Spleen (tissue), 11 donors: ENCODE results near the gene ZNF2. TPM values are rescaled to one million over a fixed set of nuclear protein-coding genes. Genes with fewer than 3 reads are reported as not detected.

Experiments used
- DNase-seq: peaks from one replicate; pipeline ENCODE4 v3.0.0-alpha.2; 2020
- H3K27ac ChIP-seq, 8 donors: fragments of 200-600 bp; sonication (generic) in 7 of 8; 1 replicate in 4 of 8; 2 replicates in 4 of 8; pipeline versions ENCODE4 v1.5.0 to v1.8.0; 2016 to 2021; ENCODE audit warnings: inconsistent platforms in 4 of 8, mild to moderate bottlenecking in 4 of 8, moderate library complexity in 1 of 8
- H3K27me3 ChIP-seq, 7 donors: fragments of 200-600 bp; sonication (generic) in 6 of 7; replicated peaks in 1 of 7; 1 replicate in 4 of 7; 2 replicates in 3 of 7; pipeline versions ENCODE4 v1.5.0 to v1.8.0; 2016 to 2021; ENCODE audit warnings: inconsistent platforms in 3 of 7, mild to moderate bottlenecking in 1 of 7
- H3K36me3 ChIP-seq, 6 donors: fragments of 200-600 bp; sonication (generic) in 5 of 6; 1 replicate in 4 of 6; 2 replicates in 2 of 6; pipeline versions ENCODE4 v1.5.0 to v1.8.0; 2016 to 2021; ENCODE audit warnings: inconsistent platforms in 2 of 6
- H3K4me1 ChIP-seq, 6 donors: fragments of 200-600 bp; sonication (generic) in 5 of 6; 1 replicate in 3 of 6; 2 replicates in 3 of 6; pipeline versions ENCODE4 v1.5.0 to v1.8.0; 2016 to 2021; ENCODE audit warnings: inconsistent platforms in 3 of 6
- H3K4me3 ChIP-seq, 8 donors: fragments of 200-600 bp; sonication (generic) in 7 of 8; 1 replicate in 4 of 8; 2 replicates in 4 of 8; pipeline versions ENCODE4 v1.5.0 to v1.8.0; 2016 to 2021; ENCODE audit warnings: inconsistent platforms in 4 of 8, mild to moderate bottlenecking in 4 of 8, moderate library complexity in 2 of 8
- H3K9me3 ChIP-seq, 8 donors: fragments of 200-600 bp; sonication (generic) in 7 of 8; 1 replicate in 4 of 8; 2 replicates in 4 of 8; pipeline versions ENCODE4 v1.5.0 to v1.8.0; 2016 to 2021; ENCODE audit warnings: inconsistent platforms in 4 of 8
- POLR2A ChIP-seq, 3 donors: fragments of 450-650 bp; IDR thresholded peaks; one replicate each; pipeline ENCODE4 v1.5.1; 2017; ENCODE audit warnings: antibody characterized with exemption in 3 of 3, mild to moderate bottlenecking in 1 of 3
- POLR2AphosphoS5 ChIP-seq, 3 donors: sonication (generic); formaldehyde crosslinking; IDR thresholded peaks; one replicate each; pipeline ENCODE4 v1.5.1; 2017; ENCODE audit warnings: antibody characterized with exemption in 3 of 3
- WGBS, 5 donors: extraction: QIAGEN DNeasy Blood & Tissue Kit in 3 of 5; methylation state at CpG; one replicate each; pipeline versions ENCODE4 v1.1.5 to v1.1.7; 2013 to 2018; 5-methylcytosine and 5-hydroxymethylcytosine counted together
- intact Hi-C: fragments of 100-400 bp; cut with DNase I; formaldehyde crosslinking; loops from one replicate; pipeline ENCODE4 v1.15.0; 2023; ENCODE audit warnings: low total_unique reads
- polyA plus RNA-seq, 3 donors: library from polyadenylated mRNA; stranded (reverse); fragments of 200-250 nt; gene quantifications; one replicate each; pipeline ENCODE4 v1.2.1, GENCODE V29; 2013
- total RNA-seq, 7 donors: library from RNA; depleted of rRNA in 3 of 7; stranded (reverse); fragments of >200 nt in 3 of 7; fragmentation: NEBNext Ultra II Directional in 4 of 7; extraction: Animal tissue kit (Norgen Biotek cat#: 25700) in 4 of 7; gene quantifications; one replicate each; pipeline versions ENCODE4 v1.1.0 to v1.2.1, GENCODE V29; 2016 to 2021
- TF ChIP-seq, protein P1 (sequence below), 11 experiments: fragments of 200-600 bp in 7 of 11; fragments of 450-650 bp in 4 of 11; sonication (generic) in 4 of 11; IDR thresholded peaks in 8 of 11; conservative IDR thresholded peaks in 3 of 11; 1 replicate in 7 of 11; 2 replicates in 4 of 11; pipeline versions ENCODE4 v1.4.0 to v1.8.0; 2016 to 2021; ENCODE audit warnings: antibody characterized with exemption in 11 of 11, inconsistent platforms in 4 of 11, mild to moderate bottlenecking in 1 of 11
- donor health status: healthy with polysubstance abuse.
- donor health status: DM: no; HTN: no; CAD: no; lungs with moderate emphysema.
- donor health status: DM: no; HTN: no; CAD: no.
- donor health status: Bipolar disorder and iron deficiency.
- donor health status: healthy.
- donor health status: DM: no; HTN: no; CAD: no.
- donor health status: DM: yes; HTN: yes; CAD: no.

Gene ZNF2
- total and polyA plus RNA-seq, 10 donors = 1.5 to 8.3 (median 5.0) TPM

DNA sequence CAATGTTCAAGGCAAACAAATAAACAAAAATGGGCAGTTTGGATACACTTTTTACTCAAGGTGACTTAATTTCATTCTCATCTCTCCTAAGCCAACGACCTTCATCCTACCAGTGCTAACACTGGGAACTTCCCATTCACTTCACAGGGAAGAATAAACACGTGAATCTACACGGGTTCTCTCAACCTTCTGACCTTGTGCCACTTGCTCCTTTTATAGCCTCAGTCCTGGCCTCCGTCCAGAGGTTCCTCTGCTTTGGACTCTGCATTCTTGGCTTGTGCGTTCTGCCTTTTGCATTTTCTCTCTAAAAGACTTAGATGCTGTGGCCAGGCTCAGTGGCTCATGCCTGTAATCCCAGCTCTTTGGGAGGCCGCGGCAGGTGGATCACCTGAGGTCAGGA is 13.8 kb downstream of the ZNF2 start:
- H3K36me3 ChIP-seq = peaks cover 15 to 80% (median 53%) of the 10 kb centered on the region in 6 donors
- no peak for TF ChIP-seq POLR2AphosphoS5 (IDR thresholded peaks at IDR 0.05)
- TF ChIP-seq, protein P1, sequence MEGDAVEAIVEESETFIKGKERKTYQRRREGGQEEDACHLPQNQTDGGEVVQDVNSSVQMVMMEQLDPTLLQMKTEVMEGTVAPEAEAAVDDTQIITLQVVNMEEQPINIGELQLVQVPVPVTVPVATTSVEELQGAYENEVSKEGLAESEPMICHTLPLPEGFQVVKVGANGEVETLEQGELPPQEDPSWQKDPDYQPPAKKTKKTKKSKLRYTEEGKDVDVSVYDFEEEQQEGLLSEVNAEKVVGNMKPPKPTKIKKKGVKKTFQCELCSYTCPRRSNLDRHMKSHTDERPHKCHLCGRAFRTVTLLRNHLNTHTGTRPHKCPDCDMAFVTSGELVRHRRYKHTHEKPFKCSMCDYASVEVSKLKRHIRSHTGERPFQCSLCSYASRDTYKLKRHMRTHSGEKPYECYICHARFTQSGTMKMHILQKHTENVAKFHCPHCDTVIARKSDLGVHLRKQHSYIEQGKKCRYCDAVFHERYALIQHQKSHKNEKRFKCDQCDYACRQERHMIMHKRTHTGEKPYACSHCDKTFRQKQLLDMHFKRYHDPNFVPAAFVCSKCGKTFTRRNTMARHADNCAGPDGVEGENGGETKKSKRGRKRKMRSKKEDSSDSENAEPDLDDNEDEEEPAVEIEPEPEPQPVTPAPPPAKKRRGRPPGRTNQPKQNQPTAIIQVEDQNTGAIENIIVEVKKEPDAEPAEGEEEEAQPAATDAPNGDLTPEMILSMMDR (IDR thresholded peaks at IDR 0.05 in 8 of 11, conservative IDR thresholded peaks at IDR 0.05 in 3 of 11) = no peak
- TF ChIP-seq POLR2A (IDR thresholded peaks at IDR 0.05) = no peak
- 76 to 90% (median 87%) methylated on average over 7 of the region's 7 CpGs for whole genome bisulfite sequencing, 5 donors

DNA sequence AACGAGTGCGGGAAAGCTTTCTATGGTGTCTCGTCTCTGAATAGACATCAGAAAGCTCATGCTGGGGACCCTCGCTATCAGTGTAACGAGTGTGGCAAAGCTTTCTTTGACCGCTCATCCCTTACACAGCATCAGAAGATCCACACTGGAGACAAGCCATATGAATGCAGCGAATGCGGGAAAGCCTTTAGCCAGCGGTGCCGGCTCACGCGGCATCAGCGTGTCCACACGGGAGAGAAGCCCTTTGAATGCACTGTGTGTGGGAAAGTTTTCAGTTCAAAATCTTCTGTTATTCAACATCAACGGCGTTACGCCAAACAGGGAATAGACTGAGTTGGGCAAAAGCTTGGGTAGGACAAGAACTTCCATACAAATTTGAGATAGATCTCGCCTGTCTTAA is 16.2 kb downstream of the ZNF2 start:
- TF ChIP-seq POLR2AphosphoS5 (IDR thresholded peaks at IDR 0.05) (no peak), POLR2A (IDR thresholded peaks at IDR 0.05) (no peak)
- TF ChIP-seq, protein P1 (IDR thresholded peaks at IDR 0.05 in 8 of 11, conservative IDR thresholded peaks at IDR 0.05 in 3 of 11) = no peak
- peaks cover 15 to 71% (median 53%) of the 10 kb centered on the region in 6 donors for H3K36me3 ChIP-seq
- H3K9me3 ChIP-seq = peaks cover 0 to 65% (median 48%) of the 10 kb centered on the region in 8 donors
- no peak overlapping the region for H3K4me3 ChIP-seq
- intact Hi-C loops = no loop called here
- WGBS, 5 donors = 97 to 98% (median 97%) methylated on average over 18 of the region's 18 CpGs
- H3K27ac ChIP-seq = no peak overlapping the region
- DNase-seq = no peak
- H3K4me1 ChIP-seq = no peaks in the 10 kb centered on the region
- H3K27me3 ChIP-seq = no peaks in the 10 kb centered on the region

More for the DNA sequence above, 13.8 kb downstream of the ZNF2 start:
- DNase-seq = no peak
- Histone ChIP-seq H3K4me3 (no peak overlapping the region), H3K4me1 (no peaks in the 10 kb centered on the region), H3K27me3 (no peaks in the 10 kb centered on the region), H3K27ac (no peak overlapping the region), H3K9me3 (peaks cover 0 to 53% (median 35%) of the 10 kb centered on the region in 8 donors)
- intact Hi-C loops = no loop called here

DNA sequence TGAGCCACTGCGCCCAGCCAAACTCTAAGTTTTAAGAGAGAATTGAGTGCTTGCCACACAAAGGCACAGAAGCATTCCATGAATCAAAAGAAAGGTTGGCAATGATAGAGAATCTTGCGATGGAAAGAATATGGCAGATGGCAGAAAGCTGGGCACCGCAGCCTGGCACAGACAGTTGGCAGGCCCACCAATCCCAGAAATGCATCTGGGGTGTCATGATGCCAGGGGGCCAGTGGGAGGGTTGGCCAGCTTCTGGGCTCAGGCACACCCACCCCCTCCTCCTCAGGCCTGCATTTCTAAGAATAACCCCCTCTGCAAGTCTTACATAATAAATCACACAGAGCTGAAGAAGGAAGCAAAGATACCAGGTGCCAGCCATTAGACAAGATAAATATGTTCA is 19.6 kb downstream of the ZNF2 start:
- Histone ChIP-seq H3K36me3 (peaks cover 12 to 36% (median 26%) of the 10 kb centered on the region in 6 donors), H3K4me3 (no peak overlapping the region), H3K27ac (no peak overlapping the region), H3K4me1 (no peaks in the 10 kb centered on the region), H3K9me3 (peaks cover 0 to 58% (median 43%) of the 10 kb centered on the region in 8 donors), H3K27me3 (no peaks in the 10 kb centered on the region)
- TF ChIP-seq POLR2A (IDR thresholded peaks at IDR 0.05) = no peak
- TF ChIP-seq, protein P1 (IDR thresholded peaks at IDR 0.05 in 8 of 11, conservative IDR thresholded peaks at IDR 0.05 in 3 of 11) = no peak
- no peak for TF ChIP-seq POLR2AphosphoS5 (IDR thresholded peaks at IDR 0.05)
- intact Hi-C loops = no loop called here
- DNase-seq = no peak
- WGBS, 5 donors = 92 to 98% (median 96%) methylated on average over 3 of the region's 3 CpGs

DNA sequence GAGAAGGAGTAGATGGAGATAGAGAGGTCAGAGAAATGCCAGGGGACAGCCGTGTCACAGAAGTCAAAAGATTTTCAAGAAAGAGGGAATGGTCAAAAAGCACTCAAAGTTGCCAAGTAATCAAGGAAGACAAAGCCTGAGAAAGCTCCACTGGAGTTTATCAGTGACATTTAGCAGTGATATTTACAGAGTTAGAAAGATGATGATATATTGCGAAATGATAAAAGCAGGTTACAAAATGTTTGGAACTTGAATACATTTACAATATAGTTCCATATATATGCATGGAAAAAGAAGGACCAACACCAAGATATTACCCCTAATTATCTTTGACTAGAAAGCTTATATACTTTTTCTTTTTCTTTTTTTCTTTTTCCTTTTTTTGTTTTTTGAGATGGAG is 20.4 kb downstream of the ZNF2 start:
- H3K9me3 ChIP-seq = peaks cover 0 to 50% (median 37%) of the 10 kb centered on the region in 8 donors
- intact Hi-C loops = no loop called here
- H3K4me3 ChIP-seq = no peak overlapping the region
- WGBS, 5 donors = 79 to 89% (median 83%) methylated on average over 2 of the region's 2 CpGs
- no peaks in the 10 kb centered on the region for H3K27me3 ChIP-seq
- H3K36me3 ChIP-seq = peaks cover 8 to 29% (median 18%) of the 10 kb centered on the region in 6 donors
- H3K4me1 ChIP-seq = no peaks in the 10 kb centered on the region
- DNase-seq = no peak
- no peak overlapping the region for H3K27ac ChIP-seq
- TF ChIP-seq POLR2A (IDR thresholded peaks at IDR 0.05) = no peak
- no peak for TF ChIP-seq POLR2AphosphoS5 (IDR thresholded peaks at IDR 0.05)
- TF ChIP-seq, protein P1 (IDR thresholded peaks at IDR 0.05 in 8 of 11, conservative IDR thresholded peaks at IDR 0.05 in 3 of 11) = no peak
